ENCODE measurements around the gene FNIP1.
A peak's percentile ranks its signal among the peaks of the same experiment; 100 is the strongest.
"Not testable (repeated sequence)": the region's sequence is repeated elsewhere in the genome, so short reads cannot be mapped to it uniquely, and the experiment has no call there.

FNIP1 gene

GRCh38 chr5:131796793-131797693 is at the start of gene FNIP1:
FNIP1 (minus strand) TSS chr5:131797017; CDS start chr5:131796921, 96 bp downstream.
- DNase-seq, result peak; percentile 98

DNA sequence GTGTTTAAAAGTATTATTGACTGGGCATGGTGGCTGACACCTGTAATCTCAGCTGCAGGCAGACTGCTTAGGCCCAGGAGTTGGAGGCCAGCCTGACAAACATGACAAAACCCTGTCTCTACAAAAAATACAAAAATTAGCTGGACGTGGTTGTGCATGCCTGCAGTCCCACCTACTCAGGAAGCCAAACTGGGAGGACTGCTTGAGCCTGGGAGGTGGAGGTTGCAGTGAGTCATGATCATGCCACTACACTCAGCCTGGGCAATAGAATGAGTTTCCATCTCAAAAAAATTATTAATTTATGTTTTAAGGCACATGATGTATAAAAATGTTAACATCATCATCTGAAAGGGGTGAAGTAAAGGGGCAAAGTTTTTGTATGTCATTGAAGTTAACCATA is 49.7 kb upstream of the FNIP1 start:
- DNase-seq, result no peak

- no peak for DNase-seq
Measured at GRCh38 chr5:131845828-131846227, 49.0 kb upstream of the FNIP1 start.

DNA sequence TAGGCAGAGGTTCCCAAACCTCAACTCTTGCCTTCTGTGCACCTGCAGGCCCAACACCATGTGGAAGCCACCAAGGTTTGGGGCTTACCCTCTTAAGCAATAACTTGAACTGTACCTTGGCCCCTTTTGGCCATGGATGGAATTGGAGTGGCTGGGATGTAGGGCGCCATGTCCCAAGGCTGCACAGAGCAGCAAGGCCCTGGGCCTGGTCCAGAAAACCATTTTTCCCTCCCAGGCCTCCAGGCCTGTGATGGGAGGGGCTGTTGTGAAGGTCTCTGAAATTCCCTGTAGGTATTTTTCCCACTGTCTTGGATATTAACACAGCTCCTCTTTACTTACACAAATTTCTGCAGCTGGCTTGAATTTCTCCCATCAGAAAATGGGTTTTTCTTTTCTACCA is 46.2 kb upstream of the FNIP1 start:
- not testable (repeated sequence) for DNase-seq

GRCh38 chr5:131832702-131833101 is 35.9 kb upstream of the FNIP1 start:
- DNase-seq, result not testable (repeated sequence)

- DNase-seq, result no peak
Measured at GRCh38 chr5:131825404-131826013, 28.7 kb upstream of the FNIP1 start.

DNA sequence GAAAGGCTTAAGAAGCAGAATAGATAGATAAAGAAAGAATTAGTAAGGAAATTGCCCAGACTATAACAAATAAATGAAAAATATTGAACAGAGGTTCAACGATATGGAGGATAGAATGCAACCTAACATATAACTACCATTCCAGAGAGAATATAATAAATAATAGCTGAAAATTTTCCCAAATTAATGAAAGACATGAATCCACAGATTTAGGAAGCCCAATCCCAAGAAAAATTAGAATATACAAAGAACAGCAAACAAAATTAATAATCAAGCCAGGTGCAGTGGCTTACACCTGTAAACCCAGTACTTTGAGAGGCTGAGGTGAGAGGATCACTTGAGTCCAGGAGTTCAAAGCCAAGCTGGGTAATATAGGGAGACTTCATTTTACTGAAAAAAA is 27.8 kb upstream of the FNIP1 start:
- DNase-seq, result no peak

- no peak for DNase-seq
Measured at GRCh38 chr5:131821221-131821620, 24.4 kb upstream of the FNIP1 start.

- DNase-seq, result no peak
Measured at GRCh38 chr5:131818001-131818724, 21.3 kb upstream of the FNIP1 start.

GRCh38 chr5:131814990-131815389 is 18.2 kb upstream of the FNIP1 start:
- DNase-seq, result no peak

DNA sequence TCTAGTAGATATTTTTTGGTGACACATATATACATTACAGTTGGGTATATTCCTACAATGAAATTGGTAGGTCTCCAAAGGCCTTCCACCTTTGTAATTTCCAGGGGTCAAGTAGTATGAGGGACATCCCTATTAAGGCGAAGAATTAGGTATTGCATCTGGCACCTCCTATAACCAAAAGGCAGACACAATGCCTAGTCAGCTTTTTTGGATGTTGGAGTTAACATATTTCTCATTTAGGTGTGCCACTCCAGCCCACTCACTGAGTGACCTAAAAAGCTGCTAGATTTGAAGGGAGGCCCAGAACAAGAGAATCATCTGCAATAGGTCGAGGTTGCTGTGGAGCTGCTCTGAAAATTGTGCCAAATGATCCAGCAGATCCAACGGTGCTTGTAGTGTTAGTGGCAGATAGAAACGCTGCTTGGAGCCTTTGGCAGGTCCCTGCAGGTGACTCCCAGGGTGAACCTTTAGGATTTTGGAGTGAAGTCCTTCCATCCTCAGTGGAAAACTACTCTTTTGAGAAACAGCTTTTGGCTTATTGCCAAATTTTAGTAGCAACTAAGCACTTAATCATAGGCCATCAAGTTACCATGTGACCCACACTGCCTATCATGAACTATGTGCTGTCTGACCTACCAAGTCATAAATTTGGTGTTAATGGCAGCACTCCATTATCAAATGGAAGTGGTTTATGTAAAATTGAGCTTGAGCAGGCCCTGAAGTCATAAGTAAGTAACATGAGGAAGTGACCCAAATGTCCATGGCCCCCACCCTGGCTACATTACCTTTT is 15.7 kb upstream of the FNIP1 start:
- DNase-seq, result no peak

DNA sequence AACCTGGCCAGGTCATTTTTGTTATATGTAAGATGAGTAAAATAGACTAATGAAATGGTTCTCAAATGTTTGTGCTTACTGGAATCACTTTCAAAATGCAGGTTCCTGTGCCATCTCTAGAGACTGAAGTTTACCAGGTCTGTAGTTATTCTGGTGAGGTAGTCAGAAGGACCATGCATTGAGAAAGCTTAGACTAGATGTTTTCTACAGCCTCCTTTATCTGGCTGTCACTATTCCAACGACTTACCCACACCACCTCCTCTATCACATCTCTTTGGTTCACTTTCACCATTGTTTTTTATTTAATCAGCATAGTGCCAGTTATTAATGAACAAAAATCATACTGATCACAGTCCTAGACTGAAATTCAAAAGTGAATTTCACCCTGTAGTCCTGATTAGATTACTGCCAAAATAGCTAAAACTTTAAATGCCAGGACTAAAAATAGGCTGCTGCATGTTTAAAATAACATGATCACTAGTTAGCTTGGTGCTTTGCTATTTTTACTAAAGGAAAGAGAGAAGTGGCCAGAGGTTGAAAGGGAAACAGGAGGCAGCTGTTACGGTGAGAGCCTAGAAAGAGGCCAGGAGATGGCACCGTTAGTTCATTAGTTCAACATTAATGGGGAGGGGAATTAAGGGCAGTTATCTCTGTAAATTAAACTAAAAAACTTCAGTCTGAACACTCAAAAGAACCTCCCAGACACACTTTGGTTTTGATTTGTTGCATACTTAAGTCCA is 13.9 kb upstream of the FNIP1 start:
- peak; percentile 42 for DNase-seq

- peak; percentile 57 for DNase-seq
Measured at GRCh38 chr5:131795879-131796792, 681 bp downstream of the FNIP1 start.

GRCh38 chr5:131795228-131795627 is 1.6 kb downstream of the FNIP1 start:
- DNase-seq, result no peak

GRCh38 chr5:131794586-131794985 is 2.2 kb downstream of the FNIP1 start:
- no peak for DNase-seq

- no peak for DNase-seq
Measured at GRCh38 chr5:131792896-131793295, 3.9 kb downstream of the FNIP1 start.

DNA sequence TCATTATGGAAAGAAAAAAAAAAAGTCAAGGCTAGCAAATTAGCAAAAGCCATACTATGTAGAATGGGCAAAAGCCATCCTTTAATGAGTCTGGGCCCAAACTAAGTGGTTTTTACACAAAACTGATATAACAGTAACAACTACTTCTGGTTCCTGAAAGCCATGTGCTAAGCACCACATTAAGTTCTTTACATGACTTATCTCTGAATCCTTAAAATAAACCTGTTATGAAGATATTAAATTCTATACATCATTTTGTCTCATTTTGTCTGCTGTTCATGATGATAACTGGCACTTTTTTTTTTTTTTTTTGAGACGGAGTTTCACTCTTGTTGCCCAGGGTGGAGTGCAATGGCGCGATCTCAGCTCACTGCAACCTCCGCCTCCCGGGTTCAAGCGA is 5.0 kb downstream of the FNIP1 start:
- DNase-seq, result no peak

GRCh38 chr5:131790550-131790949 is 6.3 kb downstream of the FNIP1 start:
- no peak for DNase-seq

GRCh38 chr5:131789765-131790164 is 7.1 kb downstream of the FNIP1 start:
- DNase-seq, result no peak

- DNase-seq, result no peak
Measured at GRCh38 chr5:131787736-131788135, 9.1 kb downstream of the FNIP1 start.
